Measurements from ENCODE around the gene SLC26A9.

SLC26A9 gene

GRCh38 chr1:205932776-205933175 is 10.5 kb downstream of the SLC26A9 start:
- no peak overlapping the region for H2BK15ac ChIP-seq (replicated peaks; ENCODE audit: low read depth)

GRCh38 chr1:205930799-205931281 is 12.4 kb downstream of the SLC26A9 start:
- Histone ChIP-seq H3K18ac (ENCODE audit: low read length) (no peak overlapping the region), H4K8ac (ENCODE audit: low read depth, low read length) (no peak overlapping the region), H3K56ac (ENCODE audit: low read length) (no peak overlapping the region), H3K4me3 (ENCODE audit: low read length) (no peak overlapping the region), H3K79me1 (ENCODE audit: low read length) (no peaks in the 10 kb centered on the region), H3K36me3 (ENCODE audit: control insufficient read depth, insufficient read depth, low read length) (no peaks in the 10 kb centered on the region), H2BK5ac (ENCODE audit: low read length) (no peak overlapping the region), H2AK5ac (ENCODE audit: low read length) (no peak overlapping the region), H3K4me2 (ENCODE audit: low read length) (no peak overlapping the region), H3K23ac (ENCODE audit: low read length) (no peak overlapping the region), H2BK120ac (ENCODE audit: low read depth, low read length) (no peak overlapping the region), H3K4me1 (ENCODE audit: control insufficient read depth, low read depth, low read length) (peaks cover 2% of the 10 kb centered on the region), H3K27me3 (ENCODE audit: insufficient read depth, low read length, poor library complexity) (no peaks in the 10 kb centered on the region), H4K5ac (ENCODE audit: low read length) (no peak overlapping the region), H2BK15ac (replicated peaks; ENCODE audit: low read depth) (no peak overlapping the region), H3K27ac (ENCODE audit: low read depth, low read length) (no peak overlapping the region), H3K9ac (ENCODE audit: low read length) (no peak overlapping the region), H3K4ac (ENCODE audit: low read depth, low read length) (no peak overlapping the region), H3K79me2 (ENCODE audit: control insufficient read depth, insufficient read depth, low read length) (no peaks in the 10 kb centered on the region)
- DNase-seq = no peak
- no CpG with 5 or more reads among the region's 4 CpGs for WGBS (ENCODE audit: extremely low coverage, insufficient coverage, low lambda C conversion rate)

More at GRCh38 chr1:205932776-205933175, 10.5 kb downstream of the SLC26A9 start:
- Histone ChIP-seq H3K56ac (ENCODE audit: low read length) (no peak overlapping the region), H4K8ac (ENCODE audit: low read depth, low read length) (no peak overlapping the region), H3K27me3 (ENCODE audit: insufficient read depth, low read length, poor library complexity) (no peaks in the 10 kb centered on the region), H3K36me3 (ENCODE audit: control insufficient read depth, insufficient read depth, low read length) (no peaks in the 10 kb centered on the region), H3K4me3 (ENCODE audit: low read length) (no peak overlapping the region), H3K4me2 (ENCODE audit: low read length) (no peak overlapping the region), H2AK5ac (ENCODE audit: low read length) (no peak overlapping the region), H3K79me1 (ENCODE audit: low read length) (no peaks in the 10 kb centered on the region), H2BK120ac (ENCODE audit: low read depth, low read length) (no peak overlapping the region), H3K9ac (ENCODE audit: low read length) (no peak overlapping the region), H4K5ac (ENCODE audit: low read length) (no peak overlapping the region), H3K18ac (ENCODE audit: low read length) (no peak overlapping the region), H3K23ac (ENCODE audit: low read length) (no peak overlapping the region), H3K4ac (ENCODE audit: low read depth, low read length) (no peak overlapping the region), H3K79me2 (ENCODE audit: control insufficient read depth, insufficient read depth, low read length) (no peaks in the 10 kb centered on the region), H2BK5ac (ENCODE audit: low read length) (no peak overlapping the region), H3K4me1 (ENCODE audit: control insufficient read depth, low read depth, low read length) (peaks cover 2% of the 10 kb centered on the region), H3K27ac (ENCODE audit: low read depth, low read length) (no peak overlapping the region)
- no CpG with 5 or more reads among the region's 6 CpGs for WGBS (ENCODE audit: extremely low coverage, insufficient coverage, low lambda C conversion rate)
- no peak for DNase-seq

GRCh38 chr1:205930195-205930577 is 13.1 kb downstream of the SLC26A9 start:
- Histone ChIP-seq H4K5ac (ENCODE audit: low read length) (no peak overlapping the region), H3K4me3 (ENCODE audit: low read length) (no peak overlapping the region), H3K56ac (ENCODE audit: low read length) (no peak overlapping the region), H3K36me3 (ENCODE audit: control insufficient read depth, insufficient read depth, low read length) (no peaks in the 10 kb centered on the region), H3K27ac (ENCODE audit: low read depth, low read length) (no peak overlapping the region), H3K4me1 (ENCODE audit: control insufficient read depth, low read depth, low read length) (peaks cover 2% of the 10 kb centered on the region), H2BK120ac (ENCODE audit: low read depth, low read length) (no peak overlapping the region), H3K4ac (ENCODE audit: low read depth, low read length) (no peak overlapping the region), H3K27me3 (ENCODE audit: insufficient read depth, low read length, poor library complexity) (no peaks in the 10 kb centered on the region), H4K8ac (ENCODE audit: low read depth, low read length) (no peak overlapping the region), H3K79me1 (ENCODE audit: low read length) (no peaks in the 10 kb centered on the region), H2AK5ac (ENCODE audit: low read length) (no peak overlapping the region), H3K23ac (ENCODE audit: low read length) (no peak overlapping the region), H2BK15ac (replicated peaks; ENCODE audit: low read depth) (no peak overlapping the region), H3K79me2 (ENCODE audit: control insufficient read depth, insufficient read depth, low read length) (no peaks in the 10 kb centered on the region), H3K9ac (ENCODE audit: low read length) (no peak overlapping the region), H3K18ac (ENCODE audit: low read length) (no peak overlapping the region), H2BK5ac (ENCODE audit: low read length) (no peak overlapping the region), H3K4me2 (ENCODE audit: low read length) (no peak overlapping the region)
- no CpG with 5 or more reads among the region's 1 CpG for WGBS (ENCODE audit: extremely low coverage, insufficient coverage, low lambda C conversion rate)
- DNase-seq = no peak

- no peak overlapping the region for H3K23ac ChIP-seq (ENCODE audit: low read length)
- no peak overlapping the region for H3K9ac ChIP-seq (ENCODE audit: low read length)
- H3K56ac ChIP-seq (ENCODE audit: low read length) = no peak overlapping the region
- DNase-seq = no peak
- no peak overlapping the region for H3K4me2 ChIP-seq (ENCODE audit: low read length)
- no CpG with 5 or more reads among the region's 19 CpGs for WGBS (ENCODE audit: extremely low coverage, insufficient coverage, low lambda C conversion rate)
- H3K4me1 ChIP-seq (ENCODE audit: control insufficient read depth, low read depth, low read length) = peaks cover 2% of the 10 kb centered on the region
- no peak overlapping the region for H2AK5ac ChIP-seq (ENCODE audit: low read length)
- no peaks in the 10 kb centered on the region for H3K27me3 ChIP-seq (ENCODE audit: insufficient read depth, low read length, poor library complexity)
- no peaks in the 10 kb centered on the region for H3K79me2 ChIP-seq (ENCODE audit: control insufficient read depth, insufficient read depth, low read length)
- H3K4me3 ChIP-seq (ENCODE audit: low read length) = no peak overlapping the region
- H3K79me1 ChIP-seq (ENCODE audit: low read length) = no peaks in the 10 kb centered on the region
- no peak overlapping the region for H2BK120ac ChIP-seq (ENCODE audit: low read depth, low read length)
- H3K36me3 ChIP-seq (ENCODE audit: control insufficient read depth, insufficient read depth, low read length) = no peaks in the 10 kb centered on the region
- H3K4ac ChIP-seq (ENCODE audit: low read depth, low read length) = no peak overlapping the region
- H2BK15ac ChIP-seq (replicated peaks; ENCODE audit: low read depth) = no peak overlapping the region
- no peak overlapping the region for H3K27ac ChIP-seq (ENCODE audit: low read depth, low read length)
- H2BK5ac ChIP-seq (ENCODE audit: low read length) = no peak overlapping the region
- H4K5ac ChIP-seq (ENCODE audit: low read length) = no peak overlapping the region
- no peak overlapping the region for H3K18ac ChIP-seq (ENCODE audit: low read length)
- no peak overlapping the region for H4K8ac ChIP-seq (ENCODE audit: low read depth, low read length)
Observed at GRCh38 chr1:205929496-205930194, 13.6 kb downstream of the SLC26A9 start.

GRCh38 chr1:205928317-205928716 is 14.9 kb downstream of the SLC26A9 start:
- no peaks in the 10 kb centered on the region for H3K27me3 ChIP-seq (ENCODE audit: insufficient read depth, low read length, poor library complexity)
- H2BK120ac ChIP-seq (ENCODE audit: low read depth, low read length) = no peak overlapping the region
- no peak overlapping the region for H3K4me3 ChIP-seq (ENCODE audit: low read length)
- H3K79me2 ChIP-seq (ENCODE audit: control insufficient read depth, insufficient read depth, low read length) = no peaks in the 10 kb centered on the region
- H3K56ac ChIP-seq (ENCODE audit: low read length) = no peak overlapping the region
- WGBS (ENCODE audit: extremely low coverage, insufficient coverage, low lambda C conversion rate) = no CpG with 5 or more reads among the region's 5 CpGs
- no peak overlapping the region for H2AK5ac ChIP-seq (ENCODE audit: low read length)
- no peak overlapping the region for H2BK15ac ChIP-seq (replicated peaks; ENCODE audit: low read depth)
- H3K27ac ChIP-seq (ENCODE audit: low read depth, low read length) = no peak overlapping the region
- H4K8ac ChIP-seq (ENCODE audit: low read depth, low read length) = no peak overlapping the region
- H3K18ac ChIP-seq (ENCODE audit: low read length) = no peak overlapping the region
- H3K9ac ChIP-seq (ENCODE audit: low read length) = no peak overlapping the region
- H3K4me2 ChIP-seq (ENCODE audit: low read length) = no peak overlapping the region
- H3K23ac ChIP-seq (ENCODE audit: low read length) = no peak overlapping the region
- no peak overlapping the region for H2BK5ac ChIP-seq (ENCODE audit: low read length)
- no peak for DNase-seq
- no peaks in the 10 kb centered on the region for H3K79me1 ChIP-seq (ENCODE audit: low read length)
- H3K36me3 ChIP-seq (ENCODE audit: control insufficient read depth, insufficient read depth, low read length) = no peaks in the 10 kb centered on the region
- no peak overlapping the region for H3K4ac ChIP-seq (ENCODE audit: low read depth, low read length)
- H4K5ac ChIP-seq (ENCODE audit: low read length) = no peak overlapping the region
- H3K4me1 ChIP-seq (ENCODE audit: control insufficient read depth, low read depth, low read length) = peaks cover 2% of the 10 kb centered on the region

- H3K9ac ChIP-seq (ENCODE audit: low read length) = no peak overlapping the region
- no peaks in the 10 kb centered on the region for H3K27me3 ChIP-seq (ENCODE audit: insufficient read depth, low read length, poor library complexity)
- peaks cover 2% of the 10 kb centered on the region for H3K4me1 ChIP-seq (ENCODE audit: control insufficient read depth, low read depth, low read length)
- H4K5ac ChIP-seq (ENCODE audit: low read length) = no peak overlapping the region
- H2BK120ac ChIP-seq (ENCODE audit: low read depth, low read length) = no peak overlapping the region
- no peak overlapping the region for H3K18ac ChIP-seq (ENCODE audit: low read length)
- H3K4ac ChIP-seq (ENCODE audit: low read depth, low read length) = no peak overlapping the region
- no peak overlapping the region for H3K4me2 ChIP-seq (ENCODE audit: low read length)
- H3K4me3 ChIP-seq (ENCODE audit: low read length) = no peak overlapping the region
- H3K23ac ChIP-seq (ENCODE audit: low read length) = no peak overlapping the region
- H3K79me2 ChIP-seq (ENCODE audit: control insufficient read depth, insufficient read depth, low read length) = no peaks in the 10 kb centered on the region
- H3K36me3 ChIP-seq (ENCODE audit: control insufficient read depth, insufficient read depth, low read length) = no peaks in the 10 kb centered on the region
- H3K79me1 ChIP-seq (ENCODE audit: low read length) = no peaks in the 10 kb centered on the region
- no peak overlapping the region for H2BK5ac ChIP-seq (ENCODE audit: low read length)
- no peak overlapping the region for H4K8ac ChIP-seq (ENCODE audit: low read depth, low read length)
- H3K56ac ChIP-seq (ENCODE audit: low read length) = no peak overlapping the region
- no peak for DNase-seq
- H2AK5ac ChIP-seq (ENCODE audit: low read length) = no peak overlapping the region
- H2BK15ac ChIP-seq (replicated peaks; ENCODE audit: low read depth) = no peak overlapping the region
- WGBS (ENCODE audit: extremely low coverage, insufficient coverage, low lambda C conversion rate) = no CpG with 5 or more reads among the region's 12 CpGs
- no peak overlapping the region for H3K27ac ChIP-seq (ENCODE audit: low read depth, low read length)
Observed at GRCh38 chr1:205927676-205928075, 15.6 kb downstream of the SLC26A9 start.

Data from mesendoderm (in vitro differentiated cells).